ENCODE data around the gene KLHL29.

KLHL29 gene

GRCh38 chr2:23384551-23385343 lies at the start of gene KLHL29:
Gene KLHL29 (plus strand): TSS chr2:23385179. CDS start chr2:23562197, 177,018 bp downstream.
- TF ChIP-seq CTCF (IDR thresholded peaks at IDR 0.05), result no peak

GRCh38 chr2:23335550-23335949 lies 49.4 kb upstream of the KLHL29 start:
- TF ChIP-seq CTCF (IDR thresholded peaks at IDR 0.05), result no peak

- no peak for TF ChIP-seq CTCF (IDR thresholded peaks at IDR 0.05)
These were observed 42.9 kb upstream of the KLHL29 start for GRCh38 chr2:23342075-23342474.

GRCh38 chr2:23346029-23346428 lies 39.0 kb upstream of the KLHL29 start:
- TF ChIP-seq CTCF (IDR thresholded peaks at IDR 0.05), result no peak

- TF ChIP-seq CTCF (IDR thresholded peaks at IDR 0.05), result no peak
These were observed 38.2 kb upstream of the KLHL29 start for GRCh38 chr2:23346781-23347180.

- no peak for TF ChIP-seq CTCF (IDR thresholded peaks at IDR 0.05)
These were observed 37.4 kb upstream of the KLHL29 start for GRCh38 chr2:23347471-23348092.

GRCh38 chr2:23349508-23349907 lies 35.5 kb upstream of the KLHL29 start:
- no peak for TF ChIP-seq CTCF (IDR thresholded peaks at IDR 0.05)

All from LNCAP (cell line).